K562 (cell line): Measurements from ENCODE around the gene ACOT7. TPM values are rescaled to one million over a fixed set of nuclear protein-coding genes. Genes with fewer than 3 reads are reported as not detected.
A peak's percentile ranks its signal among the peaks of the same experiment; 100 is the strongest.

Experiments used
- ATAC-seq: fragments of 200-7000 bp; cut with Tn5 transposase; 3 replicates; pipeline ENCODE4 v1.9.1; 2020; ENCODE audit warnings: moderate library complexity
- BruUV-seq: library from RNA; stranded (reverse); fragments of 400-500 nt; replicated peaks from 2 replicates; lab custom pipeline; 2021; lab: Mats Ljungman, UMichigan
- CTCF ChIA-PET: fragments of 300-600 bp; formaldehyde crosslinking; extraction: SDS; loops from one replicate; lab custom pipeline; 2021; ENCODE audit warnings: low intra/inter-chr PET ratio; lab: Yijun Ruan, JAX
- POLR2A ChIA-PET: fragments of 300-600, 350-650 bp; sonication (Branson Sonifier 250); formaldehyde crosslinking; extraction: SDS; loops from one replicate; lab custom pipeline; 2021; ENCODE audit warnings: antibody characterized with exemption, inconsistent platforms; lab: Yijun Ruan, JAX
- DNase-seq, 4 experiments: peaks; one replicate each; pipeline versions ENCODE4 v3.0.0 to v3.0.0-alpha.2; 2011 to 2018; ENCODE audit warnings: low spot score in 3 of 4, mixed read lengths in 3 of 4; ENCODE audit errors: extremely low read depth in 1 of 4
- FAIRE-seq: peaks from 2 replicates; lab custom pipeline; 2011; peaks lifted over from hg19 to GRCh38; lab: Jason Lieb, UNC
- H2AFZ ChIP-seq: 2 replicates; pipeline ENCODE4 v1.6.0; 2011; ENCODE audit warnings: low read depth, low read length, control low read depth, inconsistent platforms
- H3K27ac ChIP-seq: fragments of 200-600 bp; 3 replicates; pipeline ENCODE4 v1.8.0; 2011; ENCODE audit warnings: low read depth, mild to moderate bottlenecking, control low read depth, inconsistent platforms, low read length, moderate library complexity, mixed read lengths; ENCODE audit errors: extremely low read depth
- H3K27me3 ChIP-seq, 2 experiments: fragments of 300-600 bp in 1 of 2; 2 replicates in 1 of 2; 3 replicates in 1 of 2; pipeline versions ENCODE4 v1.6.0 to v1.8.0; 2011; ENCODE audit warnings: inconsistent platforms in 2 of 2, low read length in 2 of 2, mild to moderate bottlenecking in 1 of 2, mixed read lengths in 1 of 2, moderate library complexity in 1 of 2; ENCODE audit not compliant: control insufficient read depth in 2 of 2, insufficient read depth in 2 of 2
- H3K36me3 ChIP-seq: fragments of 300-600 bp; 3 replicates; pipeline ENCODE4 v1.8.0; 2011; ENCODE audit warnings: mild to moderate bottlenecking, low read length, inconsistent platforms; ENCODE audit not compliant: control insufficient read depth, insufficient read depth
- H3K4me1 ChIP-seq, 2 experiments: fragments of 200-600 bp in 1 of 2; replicated peaks in 1 of 2; 2 replicates in 1 of 2; 3 replicates in 1 of 2; pipeline versions ENCODE4 v1.5.1 to v1.8.0; 2011; ENCODE audit warnings: inconsistent platforms in 2 of 2, low read length in 2 of 2, mild to moderate bottlenecking in 1 of 2, mixed read lengths in 1 of 2, moderate library complexity in 1 of 2; ENCODE audit not compliant: control insufficient read depth in 2 of 2, insufficient read depth in 2 of 2
- H3K4me2 ChIP-seq: 2 replicates; pipeline ENCODE4 v1.6.1; 2011; ENCODE audit warnings: low read length, control low read depth, inconsistent platforms, mixed read lengths; ENCODE audit not compliant: insufficient read depth
- H3K4me3 ChIP-seq: fragments of 200-600 bp; sonication (generic), shearing (Covaris generic); 2 replicates; pipeline ENCODE4 v1.5.1; 2016; ENCODE audit warnings: control low read depth, inconsistent platforms
- H3K79me2 ChIP-seq: fragments of 200-600 bp; 3 replicates; pipeline ENCODE4 v1.8.0; 2011; ENCODE audit warnings: low read length, inconsistent platforms; ENCODE audit not compliant: control insufficient read depth, insufficient read depth
- H3K9ac ChIP-seq, 2 experiments: 2 replicates each; pipeline versions ENCODE4 v1.6.0 to v1.6.1; 2011; ENCODE audit warnings: low read depth in 2 of 2, low read length in 2 of 2, control low read depth in 1 of 2, inconsistent platforms in 1 of 2, mild to moderate bottlenecking in 1 of 2, mixed read lengths in 1 of 2; ENCODE audit not compliant: insufficient read depth in 1 of 2
- H3K9me1 ChIP-seq: one replicate; pipeline ENCODE4 v1.6.0; 2011; ENCODE audit warnings: inconsistent platforms, mild to moderate bottlenecking, low read length, moderate library complexity; ENCODE audit not compliant: control insufficient read depth, insufficient read depth
- H3K9me3 ChIP-seq: replicated peaks from 2 replicates; pipeline ENCODE4 v1.5.1; 2011; ENCODE audit warnings: low read depth, low read length, inconsistent platforms; ENCODE audit not compliant: control insufficient read depth, insufficient read depth
- H4K20me1 ChIP-seq: replicated peaks from 2 replicates; pipeline ENCODE4 v1.6.1; 2011; ENCODE audit warnings: low read length, inconsistent platforms, mixed read lengths; ENCODE audit not compliant: control insufficient read depth, insufficient read depth
- CBFB ChIP-seq: sonication (generic); formaldehyde crosslinking; IDR thresholded peaks from 2 replicates; pipeline ENCODE4 v1.4.0; 2020; ENCODE audit warnings: mild to moderate bottlenecking, missing genetic modification reagents
- ILK ChIP-seq: fragments of 450-650 bp; IDR thresholded peaks from 2 replicates; pipeline ENCODE4 v1.6.1; 2016; ENCODE audit warnings: missing genetic modification characterization, low read depth, mild to moderate bottlenecking, missing compliant biosample characterization, moderate library complexity, borderline replicate concordance
- MXI1 ChIP-seq: IDR thresholded peaks from 2 replicates; pipeline ENCODE4 v1.6.1; 2011; ENCODE audit warnings: low read depth, mild to moderate bottlenecking, improper control_type of control experiment, low read length
- NFIX ChIP-seq: fragments of 250-450 bp; sonication (Bioruptor Pico); IDR thresholded peaks from 2 replicates; pipeline ENCODE4 v1.4.0; 2020; ENCODE audit warnings: low read depth, mild to moderate bottlenecking, moderate library complexity
- POLR2AphosphoS5 ChIP-seq: IDR thresholded peaks from 2 replicates; pipeline ENCODE4 v1.6.1; 2011; ENCODE audit warnings: mild to moderate bottlenecking, low read depth, low read length, moderate library complexity; ENCODE audit not compliant: control insufficient read depth, insufficient read depth
- U2AF1 ChIP-seq: fragments of 200-400 bp; formaldehyde crosslinking; optimal IDR thresholded peaks from 2 replicates; pipeline ENCODE3; 2017; ENCODE audit warnings: mild to moderate bottlenecking, low read depth, low read length, moderate library complexity
- XRCC5 ChIP-seq: fragments of 200-400 bp; formaldehyde crosslinking; IDR thresholded peaks from 2 replicates; pipeline ENCODE4 v1.6.1; 2017; ENCODE audit warnings: low read depth, mild to moderate bottlenecking, low read length
- ZNF146 ChIP-seq: IDR thresholded peaks from one replicate; pipeline ENCODE4 v1.6.1; 2018; ENCODE audit warnings: missing compliant biosample characterization; ENCODE audit not compliant: unreplicated experiment
- WGBS: fragments of 100-300 bp; shearing (Covaris generic); methylation state at CpG from one replicate; pipeline ENCODE4 v1.1.6; 2016; ENCODE audit warnings: low coverage, mixed read lengths; ENCODE audit not compliant: insufficient coverage; ENCODE audit errors: missing lambda C conversion rate; 5-methylcytosine and 5-hydroxymethylcytosine counted together
- in situ Hi-C: fragments of 300-500 bp; cut with MboI; formaldehyde crosslinking; loops from 4 replicates; pipeline ENCODE4 v1.15.0; 2018; ENCODE audit warnings: inconsistent platforms, mixed read lengths
- intact Hi-C: fragments of 100-400 bp; cut with micrococcal nuclease; formaldehyde crosslinking; loops from 2 replicates; pipeline ENCODE4 v1.14.2; 2022
- polyA plus RNA-seq, 8 experiments: library from polyadenylated mRNA; depleted of rRNA in 4 of 8; stranded (reverse) in 5 of 8; unstranded in 3 of 8; fragments of >200 nt; fragmentation: Nextera tagmentation in 2 of 8; fragmentation: Illumina TruSeq in 1 of 8; extraction: Ambion mirVana in 2 of 8; extraction: Trizol in 1 of 8; gene quantifications; 2 replicates each; pipeline versions ENCODE4 v1.2.1 to v1.2.3, GENCODE V29; 2011 to 2014; ENCODE audit warnings: inconsistent platforms in 1 of 8, missing spikeins in 1 of 8
- total RNA-seq, 7 experiments: library from RNA; depleted of rRNA in 6 of 7; stranded (reverse); fragments of >200 nt in 6 of 7; fragmentation: Illumina TruSeq in 2 of 7; extraction: Trizol in 2 of 7; gene quantifications; 2 replicates each; pipeline versions ENCODE4 v1.2.1 to v1.2.3, GENCODE V29; 2011 to 2021; ENCODE audit warnings: low replicate concordance in 1 of 7
- TF ChIP-seq, protein P1 (sequence below): IDR thresholded peaks from 3 replicates; pipeline ENCODE4 v1.6.1; 2011; ENCODE audit warnings: borderline replicate concordance, mild to moderate bottlenecking, moderate library complexity; ENCODE audit not compliant: insufficient read length; ENCODE audit errors: extremely low read depth
- TF ChIP-seq, protein P2 (sequence below): sonication (generic); IDR thresholded peaks from 2 replicates; pipeline ENCODE4 v1.6.1; 2016
- TF ChIP-seq, protein P3 (sequence below): sonication (generic); formaldehyde crosslinking; IDR thresholded peaks from 2 replicates; pipeline ENCODE4 v1.8.1; 2023; ENCODE audit warnings: mild to moderate bottlenecking, missing genetic modification reagents

ACOT7 gene
- total and polyA plus RNA-seq, 9 of the 15 experiments (the other 6 are each of a cell fraction or from before 2014, with no cell fraction given), result 7.0 to 92.6 (median 37.2) TPM

DNA sequence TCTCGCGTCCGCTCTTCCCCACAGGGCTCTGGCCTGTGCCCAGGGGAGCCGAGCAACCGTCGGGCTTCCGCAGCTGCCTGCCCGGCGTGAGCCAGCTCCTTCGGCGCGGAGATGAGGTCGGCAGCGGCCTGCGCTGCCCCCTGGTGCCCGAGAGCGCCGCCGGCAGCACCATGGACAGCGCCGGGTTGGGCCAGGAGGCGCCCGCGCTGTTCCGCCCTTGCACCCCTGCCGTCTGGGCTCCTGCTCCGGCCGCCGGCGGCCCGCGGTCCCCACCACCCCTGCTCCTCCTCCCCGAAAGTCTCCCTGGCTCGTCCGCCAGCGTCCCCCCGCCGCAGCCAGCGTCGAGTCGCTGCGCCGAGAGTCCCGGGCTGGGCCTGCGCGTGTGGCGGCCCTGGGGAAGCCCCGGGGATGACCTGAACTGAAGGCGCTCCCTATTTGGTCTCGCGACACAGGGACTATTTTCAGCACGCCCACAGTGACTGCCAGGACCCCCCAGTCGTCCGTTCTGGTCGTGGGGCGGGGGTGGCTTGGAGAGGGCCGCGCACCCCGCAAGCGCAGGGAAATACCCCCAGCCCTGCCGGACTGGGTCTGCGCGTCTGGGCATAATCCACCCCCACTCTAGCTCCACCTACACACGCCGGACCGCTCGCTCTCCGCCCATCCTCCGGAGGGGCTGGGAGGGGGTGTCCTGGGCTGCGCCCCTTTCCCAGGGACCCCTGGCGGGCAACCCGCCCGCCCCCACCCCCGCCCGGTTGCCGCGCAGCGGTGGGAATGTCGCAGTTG, 148.3 kb downstream of the ACOT7 start:
- peak; percentile 90 to 92 (median 90) for DNase-seq
- CTCF ChIA-PET, result interaction anchor here (0.6 to 6.6 kb wide), 11 partner anchors 27 to 265 kb away, joined by 3 to 131 read pairs (median 6); partner anchors contain the start of gene RNF207
- H3K79me2 ChIP-seq, result no peaks in the 10 kb centered on the region
- no peaks in the 10 kb centered on the region for H3K9me1 ChIP-seq
- peaks cover 39% of the 10 kb centered on the region for H4K20me1 ChIP-seq
- WGBS, result under 1% methylated on average over 46 of the region's 79 CpGs
- 0 out of 4 replicates have a peak overlapping the region, but pooled peaks of 1 of the 2 experiments have one; percentile 1 for H3K9ac ChIP-seq
- ATAC-seq, result peak; percentile 89
- BruUV-seq, result no TSS peak
- H3K4me1 ChIP-seq, result peaks cover 5 to 64% of the 10 kb centered on the region in 2 experiments; a peak in 3 of 5 replicates
- H3K36me3 ChIP-seq, result no peaks in the 10 kb centered on the region
- intact Hi-C loops, result no loop called here
- POLR2A ChIA-PET, result interaction anchor here (0.6 to 1.1 kb wide), 8 partner anchors 10 to 207 kb away, joined by 3 to 6 read pairs (median 3); no protein-coding TSS in a partner anchor
- H3K4me3 ChIP-seq, result peak overlapping the region; percentile 34
- H3K27ac ChIP-seq, result no peak overlapping the region
- in situ Hi-C loops, result loop anchor here (5.0 kb wide), 1 partner anchor 102 kb away; no protein-coding TSS in a partner anchor
- peak overlapping the region; percentile 51; the same call in 1 of the 2 replicates for H2AFZ ChIP-seq
- peak overlapping the region; percentile 55 for H3K4me2 ChIP-seq
- peak; percentile 75 for FAIRE-seq
- H3K27me3 ChIP-seq, result peaks cover 40 to 70% of the 10 kb centered on the region in 2 experiments
- H3K9me3 ChIP-seq, result no peaks in the 10 kb centered on the region
- TF ChIP-seq, protein P1, sequence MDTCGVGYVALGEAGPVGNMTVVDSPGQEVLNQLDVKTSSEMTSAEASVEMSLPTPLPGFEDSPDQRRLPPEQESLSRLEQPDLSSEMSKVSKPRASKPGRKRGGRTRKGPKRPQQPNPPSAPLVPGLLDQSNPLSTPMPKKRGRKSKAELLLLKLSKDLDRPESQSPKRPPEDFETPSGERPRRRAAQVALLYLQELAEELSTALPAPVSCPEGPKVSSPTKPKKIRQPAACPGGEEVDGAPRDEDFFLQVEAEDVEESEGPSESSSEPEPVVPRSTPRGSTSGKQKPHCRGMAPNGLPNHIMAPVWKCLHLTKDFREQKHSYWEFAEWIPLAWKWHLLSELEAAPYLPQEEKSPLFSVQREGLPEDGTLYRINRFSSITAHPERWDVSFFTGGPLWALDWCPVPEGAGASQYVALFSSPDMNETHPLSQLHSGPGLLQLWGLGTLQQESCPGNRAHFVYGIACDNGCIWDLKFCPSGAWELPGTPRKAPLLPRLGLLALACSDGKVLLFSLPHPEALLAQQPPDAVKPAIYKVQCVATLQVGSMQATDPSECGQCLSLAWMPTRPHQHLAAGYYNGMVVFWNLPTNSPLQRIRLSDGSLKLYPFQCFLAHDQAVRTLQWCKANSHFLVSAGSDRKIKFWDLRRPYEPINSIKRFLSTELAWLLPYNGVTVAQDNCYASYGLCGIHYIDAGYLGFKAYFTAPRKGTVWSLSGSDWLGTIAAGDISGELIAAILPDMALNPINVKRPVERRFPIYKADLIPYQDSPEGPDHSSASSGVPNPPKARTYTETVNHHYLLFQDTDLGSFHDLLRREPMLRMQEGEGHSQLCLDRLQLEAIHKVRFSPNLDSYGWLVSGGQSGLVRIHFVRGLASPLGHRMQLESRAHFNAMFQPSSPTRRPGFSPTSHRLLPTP, result no peak
- TF ChIP-seq ILK (tag) (no peak), U2AF1 (peak; percentile 98), ZNF146 (CRISPR knock-in tag) (peak; percentile 50), CBFB (CRISPR knock-in tag) (no peak), MXI1 (peak; percentile 62; the same call in 1 of the 2 replicates), NFIX (CRISPR knock-in tag) (no peak), POLR2AphosphoS5 (no peak), XRCC5 (peak; percentile 84; the same call in 1 of the 2 replicates)
- TF ChIP-seq, protein P2, sequence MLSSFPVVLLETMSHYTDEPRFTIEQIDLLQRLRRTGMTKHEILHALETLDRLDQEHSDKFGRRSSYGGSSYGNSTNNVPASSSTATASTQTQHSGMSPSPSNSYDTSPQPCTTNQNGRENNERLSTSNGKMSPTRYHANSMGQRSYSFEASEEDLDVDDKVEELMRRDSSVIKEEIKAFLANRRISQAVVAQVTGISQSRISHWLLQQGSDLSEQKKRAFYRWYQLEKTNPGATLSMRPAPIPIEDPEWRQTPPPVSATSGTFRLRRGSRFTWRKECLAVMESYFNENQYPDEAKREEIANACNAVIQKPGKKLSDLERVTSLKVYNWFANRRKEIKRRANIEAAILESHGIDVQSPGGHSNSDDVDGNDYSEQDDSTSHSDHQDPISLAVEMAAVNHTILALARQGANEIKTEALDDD, result no peak
- TF ChIP-seq, protein P3, sequence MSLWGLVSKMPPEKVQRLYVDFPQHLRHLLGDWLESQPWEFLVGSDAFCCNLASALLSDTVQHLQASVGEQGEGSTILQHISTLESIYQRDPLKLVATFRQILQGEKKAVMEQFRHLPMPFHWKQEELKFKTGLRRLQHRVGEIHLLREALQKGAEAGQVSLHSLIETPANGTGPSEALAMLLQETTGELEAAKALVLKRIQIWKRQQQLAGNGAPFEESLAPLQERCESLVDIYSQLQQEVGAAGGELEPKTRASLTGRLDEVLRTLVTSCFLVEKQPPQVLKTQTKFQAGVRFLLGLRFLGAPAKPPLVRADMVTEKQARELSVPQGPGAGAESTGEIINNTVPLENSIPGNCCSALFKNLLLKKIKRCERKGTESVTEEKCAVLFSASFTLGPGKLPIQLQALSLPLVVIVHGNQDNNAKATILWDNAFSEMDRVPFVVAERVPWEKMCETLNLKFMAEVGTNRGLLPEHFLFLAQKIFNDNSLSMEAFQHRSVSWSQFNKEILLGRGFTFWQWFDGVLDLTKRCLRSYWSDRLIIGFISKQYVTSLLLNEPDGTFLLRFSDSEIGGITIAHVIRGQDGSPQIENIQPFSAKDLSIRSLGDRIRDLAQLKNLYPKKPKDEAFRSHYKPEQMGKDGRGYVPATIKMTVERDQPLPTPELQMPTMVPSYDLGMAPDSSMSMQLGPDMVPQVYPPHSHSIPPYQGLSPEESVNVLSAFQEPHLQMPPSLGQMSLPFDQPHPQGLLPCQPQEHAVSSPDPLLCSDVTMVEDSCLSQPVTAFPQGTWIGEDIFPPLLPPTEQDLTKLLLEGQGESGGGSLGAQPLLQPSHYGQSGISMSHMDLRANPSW (CRISPR knock-in tag), result peak; percentile 88; the same call in 1 of the 2 replicates
